ENCODE measurements around the gene INSRR.

- TF ChIP-seq CTCF (IDR thresholded peaks at IDR 0.05) (no peak), POLR2A (IDR thresholded peaks at IDR 0.05) (no peak), EP300 (IDR thresholded peaks at IDR 0.05) (no peak)
Measured at GRCh38 chr1:156811168-156811567, 47.7 kb downstream of the INSRR start.

Measured in ovary (tissue), 3 donors.